Suprapubic skin (tissue), 4 donors: ENCODE results near the gene VASN. TPM values are rescaled to one million over a fixed set of nuclear protein-coding genes. Genes with fewer than 3 reads are reported as not detected.

Experiments used
- DNase-seq, 2 donors: peaks; one replicate each; pipeline ENCODE4 v3.0.0-alpha.2; 2019; ENCODE audit warnings: low spot score in 2 of 2
- H3K27ac ChIP-seq: fragments of 200-600 bp; sonication (generic); one replicate; pipeline ENCODE4 v1.5.1; 2019
- H3K27me3 ChIP-seq: fragments of 200-600 bp; sonication (generic); one replicate; pipeline ENCODE4 v1.5.1; 2019
- H3K36me3 ChIP-seq: fragments of 200-600 bp; sonication (generic); one replicate; pipeline ENCODE4 v1.5.1; 2019
- H3K4me1 ChIP-seq: fragments of 200-600 bp; sonication (generic); one replicate; pipeline ENCODE4 v1.5.1; 2019
- H3K4me3 ChIP-seq: fragments of 200-600 bp; sonication (generic); one replicate; pipeline ENCODE4 v1.5.1; 2019; ENCODE audit warnings: mild to moderate bottlenecking
- H3K9me3 ChIP-seq: fragments of 200-600 bp; sonication (generic); one replicate; pipeline ENCODE4 v1.5.1; 2019
- CTCF ChIP-seq, 2 donors: fragments of 200-600 bp in 1 of 2; fragments of 450-650 bp in 1 of 2; sonication (generic) in 1 of 2; IDR thresholded peaks; one replicate each; pipeline ENCODE4 v1.5.1; 2016 to 2019; ENCODE audit warnings: antibody characterized with exemption in 2 of 2, mild to moderate bottlenecking in 1 of 2, moderate library complexity in 1 of 2
- EP300 ChIP-seq: sonication (generic); formaldehyde crosslinking; IDR thresholded peaks from one replicate; pipeline ENCODE4 v1.6.1; 2017; ENCODE audit warnings: antibody characterized with exemption
- POLR2A ChIP-seq, 2 donors: fragments of 450-650 bp; IDR thresholded peaks; one replicate each; pipeline ENCODE4 v1.6.1; 2017; ENCODE audit warnings: antibody characterized with exemption in 2 of 2, mild to moderate bottlenecking in 2 of 2, moderate library complexity in 2 of 2
- POLR2AphosphoS5 ChIP-seq, 3 donors: sonication (generic); formaldehyde crosslinking; IDR thresholded peaks; one replicate each; pipeline ENCODE4 v1.6.1; 2017; ENCODE audit warnings: antibody characterized with exemption in 3 of 3
- WGBS: methylation state at CpG from one replicate; pipeline ENCODE4 v1.1.5; 2018; 5-methylcytosine and 5-hydroxymethylcytosine counted together
- total RNA-seq, 4 donors: library from RNA; depleted of rRNA; stranded (reverse); fragments of >200 nt; gene quantifications; one replicate each; pipeline ENCODE4 v1.1.0, GENCODE V29; 2016

Gene VASN
- total RNA-seq, 4 donors from 2014 or later: 10.8 to 23.3 (median 22.3) TPM

- no peak overlapping the region for H3K4me3 ChIP-seq
- DNase-seq: peak in 1 of 2 donors; percentile 64
- peak overlapping the region; percentile 76 for H3K27ac ChIP-seq
- no peaks in the 10 kb centered on the region for H3K36me3 ChIP-seq
- WGBS: 73% methylated on average over 17 of the region's 22 CpGs
- no peaks in the 10 kb centered on the region for H3K9me3 ChIP-seq
- H3K27me3 ChIP-seq: no peaks in the 10 kb centered on the region
- peaks cover 79% of the 10 kb centered on the region for H3K4me1 ChIP-seq
- TF ChIP-seq CTCF (IDR thresholded peaks at IDR 0.05): no peak
- no peak for TF ChIP-seq EP300
- TF ChIP-seq POLR2AphosphoS5 (IDR thresholded peaks at IDR 0.05): no peak
- no peak for TF ChIP-seq POLR2A (IDR thresholded peaks at IDR 0.05)
Observed at GRCh38 chr16:4324492-4325252, 47.0 kb upstream of the VASN start.

- no peak for TF ChIP-seq EP300
- TF ChIP-seq POLR2AphosphoS5 (IDR thresholded peaks at IDR 0.05): no peak
- no peak for TF ChIP-seq POLR2A (IDR thresholded peaks at IDR 0.05)
- DNase-seq: no peak
- Histone ChIP-seq H3K27me3 (no peaks in the 10 kb centered on the region), H3K4me1 (peaks cover 73% of the 10 kb centered on the region), H3K27ac (peak overlapping the region; percentile 76), H3K36me3 (no peaks in the 10 kb centered on the region), H3K9me3 (no peaks in the 10 kb centered on the region), H3K4me3 (no peak overlapping the region)
- WGBS: 71% methylated on average over 6 of the region's 6 CpGs
Observed at GRCh38 chr16:4325253-4325758, 46.3 kb upstream of the VASN start.

GRCh38 chr16:4327386-4328045, 44.1 kb upstream of the VASN start:
- no peaks in the 10 kb centered on the region for H3K36me3 ChIP-seq
- peak in 1 of 2 donors; percentile 64 for DNase-seq
- peaks cover 60% of the 10 kb centered on the region for H3K4me1 ChIP-seq
- no peaks in the 10 kb centered on the region for H3K27me3 ChIP-seq
- TF ChIP-seq CTCF (IDR thresholded peaks at IDR 0.05) (no peak), POLR2AphosphoS5 (IDR thresholded peaks at IDR 0.05) (no peak), EP300 (no peak), POLR2A (IDR thresholded peaks at IDR 0.05) (no peak)
- H3K9me3 ChIP-seq: no peaks in the 10 kb centered on the region
- H3K4me3 ChIP-seq: peak overlapping the region; percentile 55
- H3K27ac ChIP-seq: peak overlapping the region; percentile 67
- WGBS: no CpG with 5 or more reads among the region's 57 CpGs

- no peaks in the 10 kb centered on the region for H3K9me3 ChIP-seq
- H3K27ac ChIP-seq: peak overlapping the region; percentile 67
- TF ChIP-seq CTCF (IDR thresholded peaks at IDR 0.05) (peak; percentile 25 to 58), EP300 (no peak), POLR2A (IDR thresholded peaks at IDR 0.05) (no peak), POLR2AphosphoS5 (IDR thresholded peaks at IDR 0.05) (peak in 1 of 3 donors; percentile 21)
- H3K27me3 ChIP-seq: no peaks in the 10 kb centered on the region
- DNase-seq: peak in 1 of 2 donors; percentile 86
- H3K4me1 ChIP-seq: peaks cover 53% of the 10 kb centered on the region
- H3K36me3 ChIP-seq: no peaks in the 10 kb centered on the region
- peak overlapping the region; percentile 55 for H3K4me3 ChIP-seq
- 0% methylated on average over 4 of the region's 30 CpGs for WGBS
Observed at GRCh38 chr16:4328046-4328781, 43.4 kb upstream of the VASN start.
